ENCODE measurements around the gene RNASE2. TPM values are rescaled to one million over a fixed set of nuclear protein-coding genes. Genes with fewer than 3 reads are reported as not detected.
A peak's percentile ranks its signal among the peaks of the same experiment; 100 is the strongest.

The RNASE2 gene
- total and polyA plus RNA-seq, 2 donors (not counting 3 experiments of a cell fraction or from before 2014, with no cell fraction given): not detected

GRCh38 chr14:20989787-20990600, 34.7 kb downstream of the RNASE2 start, which contains the start of gene METTL17:
TSS of gene METTL17 (plus strand) at chr14:20989980. CDS start at chr14:20990003, 23 bp downstream.
- POLR2A ChIA-PET: no interaction called here
- H3K9me1 ChIP-seq (replicated peaks; ENCODE audit: control insufficient read depth, extremely low read depth, insufficient read depth, low read length): no peaks in the 10 kb centered on the region
- peak; percentile 95 for FAIRE-seq

More at GRCh38 chr14:20989787-20990600, 34.7 kb downstream of the RNASE2 start, which contains the start of gene METTL17:
- Histone ChIP-seq H3K79me2 (ENCODE audit: control insufficient read depth, insufficient read depth, low read length) (peaks cover 19% of the 10 kb centered on the region), H3K4me2 (ENCODE audit: insufficient read depth, low read length) (peak within 1 kb of the TSS; percentile 92), H3K36me3 (ENCODE audit: control insufficient read depth in 2 of 2, extremely low read depth in 1 of 2, insufficient read depth in 2 of 2, low read length in 2 of 2) (peaks cover 4 to 6% of the 10 kb centered on the region in 2 experiments), H2AFZ (ENCODE audit: low read depth, low read length) (peak within 1 kb of the TSS; percentile 99), H3K27me3 (ENCODE audit: control insufficient read depth in 2 of 2, insufficient read depth in 2 of 2, low read length in 2 of 2) (no peaks in the 10 kb centered on the region), H3K9ac (replicated peaks; ENCODE audit: extremely low read depth, insufficient read depth, low read length) (peak within 1 kb of the TSS; percentile 83), H3K27ac (ENCODE audit: insufficient read depth, low read depth, low read length) (peak within 1 kb of the TSS; percentile 58), H4K20me1 (replicated peaks; ENCODE audit: control insufficient read depth, extremely low read depth, insufficient read depth, low read length) (no peaks in the 10 kb centered on the region), H3K4me3 (replicated peaks in 1 of 3; ENCODE audit: insufficient read depth in 1 of 3, low read depth in 1 of 3, low read length in 3 of 3) (peak within 1 kb of the TSS; percentile 73 to 97 (median 96)), H3K9me3 (replicated peaks; ENCODE audit: control insufficient read depth, insufficient read depth, low read length) (no peaks in the 10 kb centered on the region), H3K4me1 (ENCODE audit: control insufficient read depth, extremely low read depth, insufficient read depth, low read length) (peaks cover 21% of the 10 kb centered on the region)
- intact Hi-C loops (cut with micrococcal nuclease): loop anchor here (2.0 kb wide), 1 partner anchor 19 kb away; no protein-coding TSS in a partner anchor
- DNase-seq (ENCODE audit: low read depth, low spot score): peak; percentile 94
- TSS peak; percentile 65 for BruUV-seq (replicated peaks)
- dilution Hi-C loops (cut with MboI; ENCODE audit: extremely low pct_ligation_motif_present, low sequenced_read_pairs): no loop called here
- CTCF ChIA-PET: interaction anchor here (3.8 kb wide), 1 partner anchor 18 kb away, joined by 34 read pairs; no protein-coding TSS in a partner anchor
- TF ChIP-seq POLR2AphosphoS5 (IDR thresholded peaks at IDR 0.05; ENCODE audit: insufficient read depth, low read depth, low read length) (peak; percentile 57), CTCF (IDR thresholded peaks at IDR 0.05; ENCODE audit: extremely low read depth in 1 of 2, insufficient read depth in 1 of 2, low read depth in 1 of 2, low read length in 2 of 2) (peak; percentile 29 to 40), FOS (IDR thresholded peaks at IDR 0.05; ENCODE audit: borderline replicate concordance, insufficient read depth, low read length) (no peak), POLR2A (IDR thresholded peaks at IDR 0.05; ENCODE audit: low read depth, low read length) (peak; percentile 43), MAX (IDR thresholded peaks at IDR 0.05; ENCODE audit: insufficient read depth, insufficient read length) (peak; percentile 65)
